Measurements from ENCODE around the gene YOD1. TPM values are rescaled to one million over a fixed set of nuclear protein-coding genes. Genes with fewer than 3 reads are reported as not detected.

The YOD1 gene
- total and polyA plus RNA-seq, 2 donors (not counting 3 experiments of a cell fraction or from before 2014, with no cell fraction given), result 1.2 to 5.9 TPM

DNA sequence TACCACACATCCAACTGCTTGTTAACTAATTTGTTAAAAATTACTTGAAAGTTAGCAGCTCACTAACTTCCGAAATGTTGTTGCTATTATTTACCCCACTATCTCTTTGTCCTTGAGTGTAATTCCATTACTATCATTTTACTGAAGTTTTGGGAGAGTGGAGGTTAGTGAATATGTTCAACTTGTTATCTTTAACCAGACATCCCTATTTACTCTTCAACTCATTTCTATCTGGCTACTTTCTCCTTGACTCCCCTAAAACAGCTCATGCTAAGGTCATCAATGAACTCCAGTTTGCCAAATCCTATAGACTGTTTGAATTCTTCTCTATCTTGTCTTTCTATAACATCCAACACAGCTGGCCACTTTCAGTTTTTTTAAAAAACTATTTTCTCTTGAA lies 14.1 kb downstream of the YOD1 start:
- Histone ChIP-seq H3K4me3 (replicated peaks in 1 of 3; ENCODE audit: insufficient read depth in 1 of 3, low read depth in 1 of 3, low read length in 3 of 3) (no peak overlapping the region), H3K9me1 (replicated peaks; ENCODE audit: control insufficient read depth, extremely low read depth, insufficient read depth, low read length) (no peaks in the 10 kb centered on the region), H3K36me3 (ENCODE audit: control insufficient read depth in 2 of 2, extremely low read depth in 1 of 2, insufficient read depth in 2 of 2, low read length in 2 of 2) (no peaks in the 10 kb centered on the region), H3K9me3 (replicated peaks; ENCODE audit: control insufficient read depth, insufficient read depth, low read length) (no peaks in the 10 kb centered on the region), H4K20me1 (replicated peaks; ENCODE audit: control insufficient read depth, extremely low read depth, insufficient read depth, low read length) (no peaks in the 10 kb centered on the region), H3K79me2 (ENCODE audit: control insufficient read depth, insufficient read depth, low read length) (no peaks in the 10 kb centered on the region), H3K4me1 (ENCODE audit: control insufficient read depth, extremely low read depth, insufficient read depth, low read length) (no peaks in the 10 kb centered on the region), H3K4me2 (ENCODE audit: insufficient read depth, low read length) (no peak overlapping the region), H3K9ac (replicated peaks; ENCODE audit: extremely low read depth, insufficient read depth, low read length) (no peak overlapping the region), H2AFZ (ENCODE audit: low read depth, low read length) (no peak overlapping the region), H3K27me3 (ENCODE audit: control insufficient read depth in 2 of 2, insufficient read depth in 2 of 2, low read length in 2 of 2) (peaks cover 11 to 38% of the 10 kb centered on the region in 2 experiments), H3K27ac (ENCODE audit: insufficient read depth, low read depth, low read length) (no peak overlapping the region)
- intact Hi-C loops (cut with micrococcal nuclease), result no loop called here
- no TSS peak for BruUV-seq (replicated peaks)
- CTCF ChIA-PET, result interaction anchor here (1.2 to 1.3 kb wide), 2 partner anchors 44 to 47 kb away, joined by 3 to 4 read pairs; no protein-coding TSS in a partner anchor
- POLR2A ChIA-PET, result interaction anchor here (0.6 kb wide), 1 partner anchor 282 kb away, joined by 3 read pairs; no protein-coding TSS in a partner anchor
- TF ChIP-seq POLR2AphosphoS5 (IDR thresholded peaks at IDR 0.05; ENCODE audit: insufficient read depth, low read depth, low read length) (no peak), GATA2 (IDR thresholded peaks at IDR 0.05; ENCODE audit: insufficient read depth, insufficient read length, low read depth, low read length) (no peak), EZH2 (IDR thresholded peaks at IDR 0.05; ENCODE audit: borderline replicate concordance, low read depth, low read length, severe bottlenecking) (no peak), JUN (IDR thresholded peaks at IDR 0.05; ENCODE audit: borderline replicate concordance, insufficient read depth, insufficient read length, low read depth) (no peak), FOS (IDR thresholded peaks at IDR 0.05; ENCODE audit: borderline replicate concordance, insufficient read depth, low read length) (no peak), POLR2A (IDR thresholded peaks at IDR 0.05; ENCODE audit: low read depth, low read length) (no peak), MYC (IDR thresholded peaks at IDR 0.05; ENCODE audit: low read depth, low read length) (no peak)
- TF ChIP-seq, protein P1, sequence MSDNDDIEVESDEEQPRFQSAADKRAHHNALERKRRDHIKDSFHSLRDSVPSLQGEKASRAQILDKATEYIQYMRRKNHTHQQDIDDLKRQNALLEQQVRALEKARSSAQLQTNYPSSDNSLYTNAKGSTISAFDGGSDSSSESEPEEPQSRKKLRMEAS (IDR thresholded peaks at IDR 0.05; ENCODE audit: insufficient read depth, insufficient read length), result no peak
- TF ChIP-seq, protein P2, sequence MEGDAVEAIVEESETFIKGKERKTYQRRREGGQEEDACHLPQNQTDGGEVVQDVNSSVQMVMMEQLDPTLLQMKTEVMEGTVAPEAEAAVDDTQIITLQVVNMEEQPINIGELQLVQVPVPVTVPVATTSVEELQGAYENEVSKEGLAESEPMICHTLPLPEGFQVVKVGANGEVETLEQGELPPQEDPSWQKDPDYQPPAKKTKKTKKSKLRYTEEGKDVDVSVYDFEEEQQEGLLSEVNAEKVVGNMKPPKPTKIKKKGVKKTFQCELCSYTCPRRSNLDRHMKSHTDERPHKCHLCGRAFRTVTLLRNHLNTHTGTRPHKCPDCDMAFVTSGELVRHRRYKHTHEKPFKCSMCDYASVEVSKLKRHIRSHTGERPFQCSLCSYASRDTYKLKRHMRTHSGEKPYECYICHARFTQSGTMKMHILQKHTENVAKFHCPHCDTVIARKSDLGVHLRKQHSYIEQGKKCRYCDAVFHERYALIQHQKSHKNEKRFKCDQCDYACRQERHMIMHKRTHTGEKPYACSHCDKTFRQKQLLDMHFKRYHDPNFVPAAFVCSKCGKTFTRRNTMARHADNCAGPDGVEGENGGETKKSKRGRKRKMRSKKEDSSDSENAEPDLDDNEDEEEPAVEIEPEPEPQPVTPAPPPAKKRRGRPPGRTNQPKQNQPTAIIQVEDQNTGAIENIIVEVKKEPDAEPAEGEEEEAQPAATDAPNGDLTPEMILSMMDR (IDR thresholded peaks at IDR 0.05; ENCODE audit: extremely low read depth in 1 of 2, insufficient read depth in 1 of 2, low read depth in 1 of 2, low read length in 2 of 2), result no peak
- DNase-seq (ENCODE audit: low read depth, low spot score), result no peak
- dilution Hi-C loops (cut with MboI; ENCODE audit: extremely low pct_ligation_motif_present, low sequenced_read_pairs), result no loop called here
- FAIRE-seq, result no peak
